ENCODE measurements around the gene SIRT3.
"Not testable (repeated sequence)": the region's sequence is repeated elsewhere in the genome, so short reads cannot be mapped to it uniquely, and the experiment has no call there.

The SIRT3 gene

GRCh38 chr11:203056-203944, 32.8 kb downstream of the SIRT3 start:
- DNase-seq: no peak

GRCh38 chr11:202490-202889, 33.7 kb downstream of the SIRT3 start:
- DNase-seq: no peak

- DNase-seq: peak in 1 of 5 experiments; percentile 26
These were observed 34.2 kb downstream of the SIRT3 start for GRCh38 chr11:201966-202365.

- DNase-seq: no peak
These were observed 35.7 kb downstream of the SIRT3 start for GRCh38 chr11:200224-201003.

- no peak for DNase-seq
These were observed 36.4 kb downstream of the SIRT3 start for GRCh38 chr11:199782-200181.

- no peak for DNase-seq
These were observed 37.0 kb downstream of the SIRT3 start for GRCh38 chr11:199004-199581.

- no peak for DNase-seq
These were observed 37.8 kb downstream of the SIRT3 start for GRCh38 chr11:198236-198806.

- no peak for DNase-seq
These were observed 38.4 kb downstream of the SIRT3 start for GRCh38 chr11:197741-198235.

GRCh38 chr11:196786-197731, 39.1 kb downstream of the SIRT3 start:
- no peak for DNase-seq

- DNase-seq: not testable (repeated sequence)
These were observed 42.7 kb downstream of the SIRT3 start for GRCh38 chr11:193481-193880.

- not testable (repeated sequence) for DNase-seq
These were observed 43.4 kb downstream of the SIRT3 start, which contains the start of gene SCGB1C1 for GRCh38 chr11:192674-193128. Gene SCGB1C1, plus strand, starts transcription at chr11:193078. Its CDS starts 22 bp downstream, at chr11:193100.

GRCh38 chr11:191490-192478, 44.4 kb downstream of the SIRT3 start:
- peak in 3 of 5 experiments; percentile 22 to 37 (median 27) for DNase-seq

GRCh38 chr11:190546-190945, 45.6 kb downstream of the SIRT3 start:
- not testable (repeated sequence) for DNase-seq

- peak in 3 of 5 experiments; percentile 33 to 58 (median 46) for DNase-seq
These were observed 46.3 kb downstream of the SIRT3 start for GRCh38 chr11:189843-190311.

- DNase-seq: not testable (repeated sequence)
These were observed 46.9 kb downstream of the SIRT3 start for GRCh38 chr11:189200-189783.

- DNase-seq: not testable (repeated sequence)
These were observed 55.9 kb downstream of the SIRT3 start for GRCh38 chr11:180242-180641.

Data from T-helper 2 cell (primary cell).